ENCODE results near the gene PPP1R16B.
A peak's percentile ranks its signal among the peaks of the same experiment; 100 is the strongest.

PPP1R16B gene

DNA sequence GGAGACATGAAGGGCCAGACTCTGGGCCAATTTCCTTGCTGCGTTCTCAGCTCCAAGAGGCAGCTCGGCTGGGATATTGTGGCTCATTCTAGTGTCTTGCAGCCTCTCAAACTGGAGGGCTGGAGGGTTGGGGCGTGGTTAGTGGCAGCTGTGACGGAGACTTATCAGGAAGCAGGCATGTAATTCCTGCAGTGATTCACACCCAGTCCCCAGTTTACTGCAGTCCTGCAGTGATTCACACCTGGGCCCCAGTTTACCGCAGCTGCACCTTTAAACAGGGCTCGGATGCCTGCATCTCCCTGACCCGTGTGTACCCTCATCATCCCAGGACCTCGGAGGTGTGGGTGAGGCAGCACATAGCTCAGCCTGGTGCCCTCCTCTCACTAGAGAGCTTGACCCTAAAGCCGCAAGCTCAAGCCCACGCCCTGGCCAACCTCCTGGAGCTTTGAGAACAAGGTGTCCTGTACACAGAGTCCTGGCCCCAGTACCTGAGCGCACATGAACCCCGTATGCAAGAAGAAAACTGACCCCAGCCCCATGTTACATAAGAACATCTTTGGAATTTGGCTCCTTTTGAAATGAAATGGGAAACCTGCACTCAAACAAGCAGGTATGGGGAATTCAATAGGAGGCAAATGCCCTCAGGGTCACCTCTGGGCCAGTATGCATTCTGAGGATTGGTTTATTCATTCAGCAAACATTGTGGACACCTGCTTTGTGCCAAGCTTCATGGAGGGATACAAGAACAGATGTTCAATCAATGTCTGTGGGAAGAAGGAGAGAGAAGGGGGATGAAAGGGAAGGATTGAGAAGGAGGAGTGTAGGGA is 65.4 kb downstream of the PPP1R16B start:
- peak overlapping the region in 1 of 2 donors; percentile 47 for H3K4me3 Mint-ChIP-seq
- ATAC-seq (no peak), DNase-seq (no peak)
- no peaks in the 10 kb centered on the region for H3K27me3 Mint-ChIP-seq
- peaks cover 61% of the 10 kb centered on the region for H3K4me1 Mint-ChIP-seq
- H3K9me3 Mint-ChIP-seq = no peaks in the 10 kb centered on the region
- peak overlapping the region in 1 of 2 donors; percentile 85 for H3K27ac Mint-ChIP-seq

DNA sequence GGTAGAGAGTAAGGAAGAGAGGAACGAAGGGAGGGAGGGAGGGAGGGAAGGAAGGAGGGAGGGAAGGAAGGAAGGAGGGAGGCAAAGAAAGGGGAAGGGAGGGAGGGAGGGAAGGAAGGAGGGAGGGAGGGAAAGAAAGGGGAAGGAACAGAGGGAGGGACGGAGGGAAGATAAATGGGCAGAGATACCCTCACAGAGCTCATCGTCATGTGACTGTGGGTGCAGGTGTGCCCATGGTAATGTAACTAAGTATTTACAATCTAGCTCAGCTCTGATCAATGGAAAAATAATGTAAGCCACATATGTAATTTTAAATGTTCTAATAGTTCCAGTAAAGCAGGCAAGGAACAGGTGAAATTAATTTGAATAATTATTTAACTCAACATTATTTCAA is 66.1 kb downstream of the PPP1R16B start:
- DNase-seq (no peak), ATAC-seq (no peak)
- no peaks in the 10 kb centered on the region for H3K27me3 Mint-ChIP-seq
- H3K9me3 Mint-ChIP-seq = no peaks in the 10 kb centered on the region
- peak overlapping the region in 1 of 2 donors; percentile 47 for H3K4me3 Mint-ChIP-seq
- H3K4me1 Mint-ChIP-seq = peaks cover 67% of the 10 kb centered on the region
- peak overlapping the region in 1 of 2 donors; percentile 85 for H3K27ac Mint-ChIP-seq

DNA sequence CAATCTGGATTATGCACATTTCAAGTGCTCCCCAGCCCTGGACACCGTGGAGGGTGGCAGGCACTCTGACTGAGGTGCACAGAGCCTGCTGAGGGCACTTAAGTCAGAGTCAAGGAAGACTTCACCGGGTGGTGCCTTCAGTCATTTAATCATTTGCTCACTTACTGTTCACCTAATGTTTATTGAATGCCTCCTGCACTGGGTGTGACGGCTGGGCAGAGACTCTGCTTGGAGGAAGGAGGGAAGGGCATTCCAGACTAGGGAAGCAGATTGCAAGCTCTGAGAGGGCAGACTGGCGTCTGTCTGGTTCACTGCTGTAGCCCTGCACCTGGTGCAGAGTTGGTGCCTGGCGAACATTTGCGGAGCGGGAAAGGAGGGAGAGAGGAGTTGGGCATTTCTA is 66.5 kb downstream of the PPP1R16B start:
- Mint-ChIP-seq H3K9me3 (no peaks in the 10 kb centered on the region), H3K4me1 (peaks cover 71% of the 10 kb centered on the region), H3K4me3 (peak overlapping the region; percentile 71 to 74)

DNA sequence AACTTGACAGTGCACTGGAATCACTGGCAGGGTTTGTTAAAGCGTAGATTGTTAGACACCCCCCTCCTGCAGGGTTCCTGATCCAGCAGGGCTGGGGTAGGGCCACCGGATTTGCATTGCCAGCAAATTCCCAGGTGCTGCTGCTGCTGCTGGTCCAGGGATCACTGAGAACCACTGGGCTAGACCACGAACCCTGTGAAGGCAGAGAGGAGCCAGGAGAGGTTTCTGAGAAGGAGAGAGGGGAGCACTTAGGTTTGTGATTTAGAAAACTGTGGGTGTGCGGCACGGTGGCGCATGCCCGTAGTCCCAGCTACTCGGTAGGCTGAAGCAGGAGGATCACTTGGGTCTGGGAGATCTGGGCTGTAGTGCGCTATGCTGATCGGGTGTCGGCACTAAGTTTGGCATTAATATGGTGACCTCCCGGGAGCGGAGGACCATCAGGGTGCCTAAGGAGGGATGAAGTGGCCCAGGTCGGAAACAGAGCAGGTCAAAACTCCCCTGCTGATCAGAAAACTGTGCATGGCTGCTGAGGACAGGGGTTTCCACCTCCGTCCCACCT is 67.1 kb downstream of the PPP1R16B start:
- peaks cover 76% of the 10 kb centered on the region for H3K4me1 Mint-ChIP-seq
- ATAC-seq = peak; percentile 16

More for the DNA sequence above, 66.5 kb downstream of the PPP1R16B start:
- ATAC-seq (no peak), DNase-seq (no peak)
- Mint-ChIP-seq H3K27me3 (no peaks in the 10 kb centered on the region), H3K27ac (peak overlapping the region in 1 of 2 donors; percentile 59)

DNA sequence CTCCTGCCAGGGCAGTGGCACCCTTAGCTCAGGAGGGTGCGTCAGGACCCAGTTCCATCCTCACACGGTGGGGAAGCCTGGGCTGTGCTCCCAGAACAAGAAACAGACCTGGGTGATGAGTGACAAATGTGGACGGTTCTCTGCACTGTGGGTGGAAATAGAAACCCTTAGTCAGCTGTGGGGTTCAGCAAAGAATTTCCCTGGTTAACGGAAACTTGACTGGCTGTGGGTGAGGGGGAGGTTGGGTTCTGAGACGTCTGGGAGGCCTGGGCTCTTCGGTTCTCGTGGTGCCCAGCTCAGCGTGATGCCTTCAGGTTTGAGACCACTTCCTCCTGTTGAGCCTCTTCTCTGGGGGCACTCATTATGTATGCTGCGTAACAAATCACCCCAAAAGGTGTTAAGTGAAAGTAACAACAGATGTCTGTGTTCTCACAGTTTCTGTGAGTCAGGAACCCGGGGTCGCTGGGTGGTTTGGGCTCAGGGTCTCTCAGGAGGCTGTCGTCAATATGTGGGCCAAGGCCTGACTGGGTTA is 67.6 kb downstream of the PPP1R16B start:
- peak; percentile 78 to 93 for DNase-seq
- Mint-ChIP-seq H3K27ac (peak overlapping the region; percentile 79 to 92), H3K4me3 (peak overlapping the region; percentile 71 to 74), H3K9me3 (no peaks in the 10 kb centered on the region), H3K4me1 (peaks cover 81% of the 10 kb centered on the region), H3K27me3 (no peaks in the 10 kb centered on the region)
- ATAC-seq = peak; percentile 95

More for the DNA sequence above, 67.1 kb downstream of the PPP1R16B start:
- no peak for DNase-seq
- Mint-ChIP-seq H3K27me3 (no peaks in the 10 kb centered on the region), H3K27ac (peak overlapping the region; percentile 71 to 92), H3K9me3 (no peaks in the 10 kb centered on the region), H3K4me3 (peak overlapping the region; percentile 71 to 74)

DNA sequence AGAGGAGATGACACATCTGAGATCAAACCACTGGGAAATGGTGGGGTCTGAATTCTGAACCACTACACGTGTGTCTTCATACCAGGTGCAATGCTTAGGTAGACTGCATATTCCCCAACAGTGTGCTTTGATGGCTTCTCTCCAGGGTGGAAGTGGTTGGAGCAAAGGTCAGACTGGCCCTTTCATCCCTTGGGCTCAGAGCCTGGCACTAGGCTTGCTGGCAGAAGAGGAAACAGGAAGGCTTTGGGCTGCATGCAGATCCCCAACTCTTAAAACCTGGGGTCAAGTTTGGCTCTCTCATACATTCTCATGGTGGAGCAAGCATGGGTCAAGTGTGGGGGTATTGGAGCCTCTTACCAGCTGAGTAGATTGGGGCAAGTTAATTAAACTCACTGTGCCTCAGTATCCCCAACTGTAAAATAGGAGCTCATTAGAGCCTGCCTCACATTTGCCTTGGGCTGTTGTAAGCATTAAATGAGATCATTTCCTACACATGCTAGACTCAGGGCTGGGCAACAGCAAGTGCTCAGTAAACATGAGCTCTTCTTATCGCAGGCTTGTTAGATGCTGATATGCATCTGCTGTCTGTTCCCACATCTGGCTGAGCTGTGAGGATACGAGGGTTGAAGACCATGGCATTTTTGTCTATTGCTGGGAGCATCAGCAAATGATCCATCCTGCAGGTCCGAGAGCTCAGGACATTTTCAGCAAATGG is 69.1 kb downstream of the PPP1R16B start:
- peak overlapping the region; percentile 43 to 79 for H3K27ac Mint-ChIP-seq
- no peaks in the 10 kb centered on the region for H3K9me3 Mint-ChIP-seq
- peak overlapping the region; percentile 74 to 81 for H3K4me3 Mint-ChIP-seq
- peaks cover 92% of the 10 kb centered on the region for H3K4me1 Mint-ChIP-seq
- no peak for DNase-seq
- ATAC-seq = peak; percentile 15
- H3K27me3 Mint-ChIP-seq = no peaks in the 10 kb centered on the region

DNA sequence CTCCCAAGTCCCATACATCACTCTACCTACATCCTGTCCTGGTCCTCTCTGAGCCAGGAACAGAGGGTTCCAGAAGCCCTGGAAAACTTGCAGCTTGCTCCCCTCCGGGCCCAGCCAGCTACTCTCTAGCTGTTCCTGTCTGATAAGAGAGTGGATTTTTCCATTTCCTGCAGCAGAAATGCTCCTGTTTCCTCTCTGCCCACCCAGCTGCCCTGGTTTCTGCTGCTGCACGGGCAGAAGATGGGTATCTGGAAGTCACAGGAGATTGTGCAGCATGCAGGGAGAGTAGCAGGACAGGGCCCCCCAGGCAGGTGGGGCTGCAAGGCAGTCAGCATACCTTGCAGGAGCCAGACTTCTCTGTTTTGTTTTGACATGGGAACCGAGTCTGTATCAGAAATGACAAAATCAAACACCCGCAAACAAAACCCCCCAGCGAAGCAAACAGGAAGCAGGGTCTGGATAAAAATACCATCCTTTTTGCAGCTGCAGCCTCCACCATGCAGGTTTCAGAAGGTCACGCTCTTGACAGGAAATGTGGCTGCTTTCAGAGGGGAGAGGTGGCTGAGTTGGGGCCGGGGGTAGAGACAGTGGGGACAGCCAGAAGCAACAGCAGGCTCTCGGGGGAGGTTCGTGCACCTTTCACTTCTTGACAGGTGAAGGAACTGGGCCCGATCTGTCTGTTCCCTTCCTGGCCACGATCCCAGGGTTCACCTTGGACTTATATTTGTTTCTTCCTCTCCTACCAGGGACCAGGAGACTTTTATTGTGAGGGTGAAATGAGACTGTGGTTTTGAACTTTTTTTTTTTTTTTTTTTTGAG is 69.9 kb downstream of the PPP1R16B start:
- Mint-ChIP-seq H3K27ac (peak overlapping the region; percentile 42 to 60), H3K27me3 (no peaks in the 10 kb centered on the region), H3K9me3 (no peaks in the 10 kb centered on the region), H3K4me3 (peak overlapping the region; percentile 74 to 81), H3K4me1 (peaks cover 93% of the 10 kb centered on the region)
- peak; percentile 60 to 80 for DNase-seq
- peak; percentile 56 for ATAC-seq

DNA sequence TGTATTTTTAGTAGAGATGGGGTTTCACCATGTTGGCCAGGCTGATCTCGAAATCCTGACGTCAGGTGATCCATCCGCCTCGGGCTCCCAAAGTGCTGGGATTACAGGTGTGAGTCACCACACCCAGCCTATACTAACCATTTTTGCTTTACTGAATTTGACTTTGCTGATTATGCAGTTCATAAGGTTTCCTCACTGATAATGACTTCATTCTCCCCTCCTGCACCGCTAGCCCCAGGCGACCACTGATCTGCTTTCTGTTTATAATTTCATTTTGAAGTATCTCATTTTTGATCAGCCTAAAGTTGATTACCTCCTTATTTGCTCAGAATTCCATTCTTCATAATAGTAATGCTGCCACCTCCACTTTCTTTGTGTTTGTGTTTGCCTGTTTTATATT is 72.0 kb downstream of the PPP1R16B start:
- Mint-ChIP-seq H3K4me3 (no peak overlapping the region), H3K4me1 (peaks cover 94% of the 10 kb centered on the region), H3K27ac (no peak overlapping the region), H3K27me3 (no peaks in the 10 kb centered on the region), H3K9me3 (no peaks in the 10 kb centered on the region)
- no peak for DNase-seq
- ATAC-seq = no peak

DNA sequence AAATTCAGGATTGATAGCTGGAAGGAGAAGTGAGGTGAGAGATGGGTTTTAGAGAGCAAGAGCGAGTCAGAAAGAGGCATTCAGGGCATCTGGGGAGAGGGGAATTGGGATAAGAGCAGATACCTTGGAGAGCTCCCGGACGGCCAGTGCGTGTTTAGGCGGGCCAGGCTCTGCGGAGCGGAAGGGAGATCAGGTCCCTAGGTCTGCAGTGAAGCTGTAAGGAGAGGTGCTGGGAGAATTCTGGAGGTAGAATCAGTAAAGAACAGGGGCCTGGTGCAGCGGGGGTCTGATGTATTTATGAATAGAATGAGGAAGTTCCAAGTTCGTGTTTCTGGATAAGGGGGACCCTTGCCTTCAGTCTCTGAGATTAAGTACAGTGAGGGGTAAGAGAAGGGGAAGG is 73.4 kb downstream of the PPP1R16B start:
- Mint-ChIP-seq H3K9me3 (no peaks in the 10 kb centered on the region), H3K27me3 (no peaks in the 10 kb centered on the region), H3K4me3 (no peak overlapping the region), H3K4me1 (peaks cover 89% of the 10 kb centered on the region), H3K27ac (no peak overlapping the region)
- ATAC-seq (no peak), DNase-seq (no peak)

DNA sequence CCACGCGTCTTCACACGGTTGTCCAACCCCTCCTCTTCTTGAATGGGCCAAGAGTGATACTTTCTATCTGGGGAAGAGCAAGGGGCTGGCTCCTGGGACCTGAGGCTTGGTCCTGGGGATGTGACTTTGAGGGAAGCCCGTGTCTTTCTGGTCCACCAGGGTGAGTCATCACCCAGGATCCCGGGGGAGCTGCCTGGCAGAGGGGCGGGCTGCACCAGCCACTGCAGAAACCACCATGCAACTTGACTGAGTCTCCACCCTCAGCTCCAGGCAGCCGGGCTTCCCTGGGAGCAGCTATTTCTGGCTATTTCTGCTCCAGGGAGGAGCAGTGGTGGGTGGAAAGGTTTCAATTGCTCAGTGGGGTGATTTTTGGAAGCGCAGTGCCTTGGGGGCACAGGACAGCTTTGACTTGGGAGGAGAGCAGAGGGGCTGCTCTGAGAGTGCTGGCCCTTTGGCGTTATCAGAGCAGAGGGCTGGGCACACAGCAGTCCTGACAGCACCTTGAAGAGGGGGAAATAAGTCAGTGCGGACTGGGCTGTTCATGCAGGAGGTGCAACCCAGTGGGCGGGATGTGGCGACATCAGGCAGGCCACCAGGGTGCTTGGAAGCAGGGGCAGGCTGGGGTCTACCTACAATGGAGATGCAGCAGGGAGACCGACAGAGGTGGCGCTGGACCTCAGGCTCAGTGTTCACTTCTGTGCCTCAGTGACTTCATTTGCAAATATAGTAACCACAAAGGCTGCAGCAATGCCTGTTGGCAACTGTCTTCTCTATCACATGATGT is 75.6 kb downstream of the PPP1R16B start:
- H3K27me3 Mint-ChIP-seq = no peaks in the 10 kb centered on the region
- H3K9me3 Mint-ChIP-seq = no peaks in the 10 kb centered on the region
- no peak overlapping the region for H3K4me3 Mint-ChIP-seq
- H3K27ac Mint-ChIP-seq = no peak overlapping the region
- no peak for DNase-seq
- no peak for ATAC-seq
- H3K4me1 Mint-ChIP-seq = peaks cover 66% of the 10 kb centered on the region

DNA sequence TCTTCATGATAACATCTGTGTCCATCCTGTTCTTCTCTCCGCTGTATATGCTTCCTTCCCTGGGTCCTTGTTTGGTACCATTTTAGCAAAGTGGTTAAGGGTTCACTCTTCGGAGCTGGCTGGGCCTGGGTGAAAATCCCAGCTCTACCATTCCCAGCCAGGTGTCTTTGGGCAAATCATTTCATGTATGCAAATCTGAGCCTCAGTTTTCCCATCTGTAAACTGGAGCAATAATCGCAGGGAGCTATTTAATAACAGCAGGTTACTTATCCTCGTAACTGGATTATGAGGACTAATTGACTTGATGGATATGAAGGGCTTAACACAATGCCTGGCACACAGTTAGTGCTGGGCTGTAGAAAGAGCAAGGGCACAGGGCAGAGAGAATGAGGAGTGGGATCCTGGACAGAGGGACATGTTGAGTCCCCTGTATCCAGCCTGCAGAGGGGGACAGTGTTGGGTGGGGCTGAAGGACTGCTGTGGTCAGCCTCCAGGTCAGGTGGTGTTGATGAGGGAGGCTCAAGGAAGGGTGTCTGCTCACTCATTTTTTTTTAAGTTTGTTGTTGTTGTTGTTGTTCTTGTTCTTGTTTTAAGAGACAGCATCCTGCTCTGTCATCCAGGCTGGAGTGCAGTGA is 76.4 kb downstream of the PPP1R16B start:
- DNase-seq (no peak), ATAC-seq (no peak)
- H3K9me3 Mint-ChIP-seq = no peaks in the 10 kb centered on the region
- H3K4me1 Mint-ChIP-seq = peaks cover 63% of the 10 kb centered on the region
- H3K4me3 Mint-ChIP-seq = no peak overlapping the region
- H3K27ac Mint-ChIP-seq = peak overlapping the region; percentile 1 to 4
- no peaks in the 10 kb centered on the region for H3K27me3 Mint-ChIP-seq

DNA sequence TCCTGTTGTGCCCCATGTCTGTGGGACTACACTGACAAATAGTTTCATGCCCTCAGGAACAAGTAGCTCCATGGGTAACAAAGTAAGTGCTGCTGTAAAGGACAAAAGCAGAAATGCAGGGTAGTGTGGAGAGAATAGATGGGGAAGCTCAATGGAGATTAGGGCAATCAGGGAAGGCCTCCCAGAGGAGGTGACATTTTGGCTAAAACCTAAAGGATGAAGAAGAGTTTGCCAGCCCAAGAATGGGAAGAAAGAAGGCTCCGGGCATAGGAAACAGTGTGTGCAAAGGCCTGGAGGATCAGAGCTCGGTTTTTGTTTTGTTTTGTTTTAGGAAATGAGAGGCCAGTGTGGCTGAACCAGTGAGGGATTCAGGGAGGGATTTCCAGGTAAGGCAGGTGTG is 77.1 kb downstream of the PPP1R16B start:
- Mint-ChIP-seq H3K9me3 (no peaks in the 10 kb centered on the region), H3K4me3 (no peak overlapping the region), H3K27ac (peak overlapping the region in 1 of 2 donors; percentile 29), H3K27me3 (no peaks in the 10 kb centered on the region), H3K4me1 (peaks cover 59% of the 10 kb centered on the region)
- no peak for DNase-seq
- no peak for ATAC-seq

DNA sequence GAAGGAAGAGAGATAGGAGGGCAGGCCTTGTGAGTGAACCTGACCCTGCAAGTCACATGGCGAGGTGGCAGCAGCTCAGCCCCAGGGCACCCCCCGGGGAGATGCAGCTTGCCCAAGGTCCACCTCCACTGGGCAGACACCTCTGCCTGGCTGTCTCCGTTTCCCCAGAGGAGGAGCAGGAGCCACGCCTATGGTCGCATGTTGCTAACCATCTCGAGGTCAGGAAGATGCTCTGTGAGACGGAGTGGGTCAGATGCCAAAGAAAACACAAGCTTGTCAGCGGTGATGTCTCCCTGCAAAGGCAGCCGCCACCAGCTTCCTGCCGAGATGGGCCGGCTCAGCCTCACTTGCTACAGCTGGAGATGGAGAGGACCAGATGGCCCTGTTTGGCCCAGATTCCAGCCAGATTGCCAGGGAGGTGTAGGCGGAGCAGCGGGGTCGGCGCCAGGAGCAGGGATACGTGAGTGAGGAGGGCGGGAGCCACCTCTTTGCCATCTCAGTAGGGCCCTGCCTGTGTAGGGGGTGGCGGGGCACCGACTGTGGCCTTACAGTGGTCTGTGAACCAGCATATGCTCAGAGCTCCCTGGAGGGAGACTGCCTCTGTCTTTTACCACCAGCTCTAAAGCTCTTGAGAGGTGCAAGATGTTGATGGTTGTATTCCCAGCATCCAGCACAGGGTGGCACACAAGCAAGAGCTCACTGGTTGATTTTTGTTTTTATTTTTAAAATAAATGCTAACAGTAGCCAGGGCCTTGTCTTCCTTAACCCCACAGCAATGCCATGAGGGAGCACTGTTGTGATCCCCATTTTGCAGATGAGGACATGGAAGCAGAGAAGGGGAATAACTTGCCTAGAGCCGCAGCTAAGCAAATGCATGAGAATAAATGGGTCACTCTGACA is 77.8 kb downstream of the PPP1R16B start:
- peaks cover 56% of the 10 kb centered on the region for H3K4me1 Mint-ChIP-seq
- DNase-seq = no peak
- H3K27me3 Mint-ChIP-seq = no peaks in the 10 kb centered on the region
- H3K27ac Mint-ChIP-seq = no peak overlapping the region
- H3K9me3 Mint-ChIP-seq = no peaks in the 10 kb centered on the region
- ATAC-seq = no peak
- H3K4me3 Mint-ChIP-seq = no peak overlapping the region
